Keratinocyte (primary cell): ENCODE data around the gene DNAJC19. TPM values are rescaled to one million over a fixed set of nuclear protein-coding genes. Genes with fewer than 3 reads are reported as not detected.

Experiments
- DNase-seq: peaks from one replicate; pipeline ENCODE4 v3.0.0-alpha.2; 2011; ENCODE audit warnings: low read depth, missing footprints, low spot score
- FAIRE-seq: peaks from 2 replicates; lab custom pipeline; 2011; peaks lifted over from hg19 to GRCh38; lab: Jason Lieb, UNC
- H2AFZ ChIP-seq: 2 replicates; pipeline ENCODE4 v1.6.0; 2012; ENCODE audit warnings: low read length, control low read depth, inconsistent platforms; ENCODE audit not compliant: control insufficient read depth
- H3K27ac ChIP-seq: 2 replicates; pipeline ENCODE4 v1.5.1; 2011; ENCODE audit warnings: low read length; ENCODE audit not compliant: control insufficient read depth, insufficient read depth
- H3K27me3 ChIP-seq: 3 replicates; pipeline ENCODE4 v1.6.0; 2011; ENCODE audit warnings: low read length; ENCODE audit not compliant: control insufficient read depth, insufficient read depth; ENCODE audit errors: extremely low read depth
- H3K36me3 ChIP-seq, 2 experiments: 2 replicates in 1 of 2; 3 replicates in 1 of 2; pipeline ENCODE4 v1.5.1; 2011; ENCODE audit warnings: low read length in 2 of 2, mild to moderate bottlenecking in 1 of 2; ENCODE audit not compliant: control insufficient read depth in 2 of 2, insufficient read depth in 2 of 2; ENCODE audit errors: extremely low read depth in 1 of 2
- H3K4me1 ChIP-seq: 3 replicates; pipeline ENCODE4 v1.5.1; 2011; ENCODE audit warnings: low read length; ENCODE audit not compliant: control insufficient read depth, insufficient read depth; ENCODE audit errors: extremely low read depth
- H3K4me2 ChIP-seq: 3 replicates; pipeline ENCODE4 v1.6.0; 2011; ENCODE audit warnings: low read depth, low read length; ENCODE audit not compliant: control insufficient read depth, insufficient read depth; ENCODE audit errors: extremely low read depth
- H3K4me3 ChIP-seq, 3 experiments: fragments of 200-600 bp in 1 of 3; sonication (generic) in 1 of 3; 2 replicates in 2 of 3; 3 replicates in 1 of 3; pipeline ENCODE4 v1.5.1; 2011 to 2016; ENCODE audit warnings: low read length in 3 of 3, mild to moderate bottlenecking in 3 of 3, control low read depth in 2 of 3, inconsistent platforms in 1 of 3, low read depth in 1 of 3, mixed read lengths in 1 of 3, mixed run types in 1 of 3, moderate library complexity in 1 of 3; ENCODE audit not compliant: control insufficient read depth in 2 of 3, insufficient read depth in 2 of 3; ENCODE audit errors: extremely low read depth in 1 of 3
- H3K79me2 ChIP-seq: 2 replicates; pipeline ENCODE4 v1.6.0; 2012; ENCODE audit warnings: low read length; ENCODE audit not compliant: control insufficient read depth, insufficient read depth
- H3K9ac ChIP-seq: 3 replicates; pipeline ENCODE4 v1.6.0; 2011; ENCODE audit warnings: low read length; ENCODE audit not compliant: control insufficient read depth, insufficient read depth; ENCODE audit errors: extremely low read depth
- H3K9me1 ChIP-seq: 3 replicates; pipeline ENCODE4 v1.6.0; 2011; ENCODE audit warnings: low read length; ENCODE audit not compliant: control insufficient read depth, insufficient read depth; ENCODE audit errors: extremely low read depth
- H3K9me3 ChIP-seq: 2 replicates; pipeline ENCODE4 v1.5.1; 2012; ENCODE audit warnings: low read depth, low read length; ENCODE audit not compliant: control insufficient read depth
- H4K20me1 ChIP-seq: 3 replicates; pipeline ENCODE4 v1.6.0; 2011; ENCODE audit warnings: low read length; ENCODE audit not compliant: control insufficient read depth, insufficient read depth; ENCODE audit errors: extremely low read depth
- CTCF ChIP-seq, 3 experiments: IDR thresholded peaks in 1 of 3; conservative IDR thresholded peaks in 1 of 3; optimal IDR thresholded peaks in 1 of 3; 2 replicates in 2 of 3; 3 replicates in 1 of 3; pipeline versions ENCODE3 to v1.5.1; 2011; ENCODE audit warnings: low read length in 3 of 3, mild to moderate bottlenecking in 3 of 3, moderate library complexity in 2 of 3, control low read depth in 1 of 3, inconsistent platforms in 1 of 3; ENCODE audit not compliant: insufficient read depth in 2 of 3; ENCODE audit errors: extremely low read depth in 1 of 3
- EZH2 ChIP-seq: IDR thresholded peaks from one replicate; pipeline ENCODE4 v1.6.1; 2012; ENCODE audit warnings: inconsistent platforms, mild to moderate bottlenecking, low read length, moderate library complexity
- dilution Hi-C: fragments of 300-500 bp; cut with MboI; formaldehyde crosslinking; loops from one replicate; pipeline ENCODE4 v1.7.0; 2020; ENCODE audit warnings: low sequenced_read_pairs; ENCODE audit not compliant: extremely low pct_ligation_motif_present
- polyA minus RNA-seq, 3 experiments: library from RNA; depleted of rRNA, polyadenylated mRNA; stranded (reverse); fragments of >200 nt; gene quantifications; 1 replicate in 1 of 3; 2 replicates in 1 of 3; 3 replicates in 1 of 3; pipeline ENCODE4 v1.2.3, GENCODE V29; 2011
- polyA plus RNA-seq, 5 experiments: library from polyadenylated mRNA; depleted of rRNA in 3 of 5; stranded (reverse) in 3 of 5; stranded (forward) in 1 of 5; unstranded in 1 of 5; fragments of >200 nt; gene quantifications; 1 replicate in 1 of 5; 2 replicates in 3 of 5; 3 replicates in 1 of 5; pipeline versions ENCODE4 v1.2.1 to v1.2.3, GENCODE V29; 2011 to 2012; ENCODE audit warnings: missing spikeins in 2 of 5, low read depth in 1 of 5, low replicate concordance in 1 of 5

DNAJC19 gene
- polyA plus RNA-seq (31.1 to 40.6 TPM (median 37.8 TPM) in 3 replicates), polyA minus RNA-seq (2.8 to 16.8 TPM (median 11.5 TPM) in 3 replicates)
- polyA plus RNA-seq (2011; ENCODE audit: low read depth) = 6.2 TPM
- 34.9 and 38.9 TPM in 2 replicates for polyA plus RNA-seq (2011; cell fraction: cytosol; rRNA removed)
- 17.9 TPM in 2 replicates for polyA plus RNA-seq (2011; cell fraction: nucleus; rRNA removed)
- polyA plus RNA-seq (2012; ENCODE audit: low replicate concordance) = 43.0 and 44.4 TPM in 2 replicates
- 19.2 TPM for polyA minus RNA-seq (2011; cell fraction: cytosol; rRNA and poly(A)+ RNA removed)
- 4.1 and 7.1 TPM in 2 replicates for polyA minus RNA-seq (2011; cell fraction: nucleus; rRNA and poly(A)+ RNA removed)

DNA sequence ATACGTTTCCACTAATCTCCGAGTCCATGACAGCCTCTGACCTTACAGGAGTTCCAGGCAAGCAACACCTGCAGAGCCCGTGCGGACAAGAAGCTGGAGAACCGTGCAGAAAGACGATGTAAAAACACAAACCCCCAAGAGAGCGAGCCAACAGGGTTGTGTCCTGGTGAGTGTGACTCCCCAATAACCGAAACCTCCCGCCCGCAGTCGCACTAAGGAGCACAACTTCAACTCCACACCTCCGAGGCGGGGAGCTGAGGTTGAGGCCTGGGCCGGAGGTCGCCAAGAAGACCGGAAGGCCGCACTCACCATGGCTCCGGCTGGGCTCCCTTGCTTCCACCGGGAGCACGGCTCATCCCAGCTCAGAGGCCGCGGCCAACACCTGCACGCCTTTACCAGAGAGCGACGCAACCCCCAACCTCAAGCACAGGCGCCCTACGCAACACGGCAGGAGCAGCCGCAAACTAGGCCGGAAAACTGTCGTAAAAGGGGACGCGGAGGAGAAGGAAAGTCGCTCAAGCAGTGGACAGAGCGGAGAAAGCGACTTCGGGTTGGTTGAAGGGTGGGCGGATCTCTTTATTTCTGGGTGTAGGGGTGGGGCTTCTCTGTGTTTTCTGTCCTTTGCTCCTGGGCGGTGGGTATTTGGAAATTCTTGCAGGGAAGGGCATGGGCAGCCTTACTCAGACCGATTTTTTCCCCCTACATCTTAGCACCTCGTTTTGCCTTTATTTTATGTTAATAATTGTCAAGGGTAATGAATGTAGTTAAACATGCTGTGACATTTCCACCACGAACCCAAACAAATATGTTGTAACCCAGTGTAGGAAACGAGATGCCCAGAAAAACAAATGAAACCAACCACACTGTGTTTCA, at the start of gene DNAJC19:
DNAJC19 (minus strand) TSS at position 446 of the 873 bp plus-strand sequence; CDS start at position 312, 134 bp downstream.
- Histone ChIP-seq H3K4me1 (peaks cover 7% of the 10 kb centered on the region), H3K4me3 (peak within 1 kb of the TSS; percentile 75 to 99 (median 99)), H4K20me1 (no peaks in the 10 kb centered on the region), H3K27ac (peak within 1 kb of the TSS; percentile 79), H3K79me2 (peaks cover 14% of the 10 kb centered on the region), H3K9ac (peak within 1 kb of the TSS; percentile 90), H3K4me2 (peak within 1 kb of the TSS; percentile 98), H2AFZ (peak within 1 kb of the TSS; percentile 98), H3K36me3 (peaks cover 0 to 3% of the 10 kb centered on the region in 2 experiments), H3K9me3 (no peaks in the 10 kb centered on the region), H3K9me1 (no peaks in the 10 kb centered on the region), H3K27me3 (no peaks in the 10 kb centered on the region)
- DNase-seq = peak; percentile 70
- TF ChIP-seq EZH2 (no peak), CTCF (optimal IDR thresholded peaks at IDR 0.05 in 1 of 3, IDR thresholded peaks at IDR 0.05 in 1 of 3, conservative IDR thresholded peaks at IDR 0.05 in 1 of 3; ENCODE audit: extremely low read depth in 1 of 3, insufficient read depth in 2 of 3, low read length in 3 of 3) (no peak)
- dilution Hi-C loops = no loop called here
- peak; percentile 78 for FAIRE-seq

DNA sequence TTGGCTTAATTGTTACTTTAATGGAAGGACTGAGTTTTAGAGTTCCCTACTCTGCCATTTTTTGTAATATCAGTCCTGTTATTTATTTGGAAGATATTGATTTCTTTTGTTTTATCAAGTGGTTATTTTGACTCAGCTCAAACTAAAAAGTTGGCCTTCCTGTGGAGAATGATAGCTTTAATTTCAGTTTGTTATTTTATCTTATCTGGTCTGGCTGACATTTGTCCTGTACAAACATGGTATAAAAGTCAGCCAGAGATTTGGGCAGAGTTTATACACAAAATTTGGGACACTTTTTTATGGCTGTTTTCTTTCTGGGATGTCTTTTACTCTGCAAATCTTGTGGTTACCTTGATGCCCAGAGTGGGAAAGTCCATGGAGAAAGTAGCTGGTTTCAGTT, 41.4 kb upstream of the DNAJC19 start:
- no peaks in the 10 kb centered on the region for H3K36me3 ChIP-seq
- FAIRE-seq = no peak

More for the DNA sequence above, 41.4 kb upstream of the DNAJC19 start:
- no peaks in the 10 kb centered on the region for H4K20me1 ChIP-seq
- H3K79me2 ChIP-seq = no peaks in the 10 kb centered on the region
- dilution Hi-C loops = no loop called here
- TF ChIP-seq EZH2 = no peak
- no peak for TF ChIP-seq CTCF (optimal IDR thresholded peaks at IDR 0.05 in 1 of 3, IDR thresholded peaks at IDR 0.05 in 1 of 3, conservative IDR thresholded peaks at IDR 0.05 in 1 of 3; ENCODE audit: extremely low read depth in 1 of 3, insufficient read depth in 2 of 3, low read length in 3 of 3)
- H3K9me1 ChIP-seq = no peaks in the 10 kb centered on the region
- H3K4me2 ChIP-seq = no peak overlapping the region
- H3K9ac ChIP-seq = no peak overlapping the region
- H3K4me1 ChIP-seq = no peaks in the 10 kb centered on the region
- no peak overlapping the region for H3K27ac ChIP-seq
- no peak overlapping the region for H2AFZ ChIP-seq
- no peak for DNase-seq
- H3K9me3 ChIP-seq = no peaks in the 10 kb centered on the region
- no peaks in the 10 kb centered on the region for H3K27me3 ChIP-seq
- no peak overlapping the region for H3K4me3 ChIP-seq
